ENCODE results near the gene RHOBTB3. TPM values are rescaled to one million over a fixed set of nuclear protein-coding genes. Genes with fewer than 3 reads are reported as not detected.
A peak's percentile ranks its signal among the peaks of the same experiment; 100 is the strongest.
"Not testable (repeated sequence)": the region's sequence is repeated elsewhere in the genome, so short reads cannot be mapped to it uniquely, and the experiment has no call there.

The RHOBTB3 gene
- total RNA-seq, 2 donors from 2014 or later = 56.2 to 89.9 TPM

DNA sequence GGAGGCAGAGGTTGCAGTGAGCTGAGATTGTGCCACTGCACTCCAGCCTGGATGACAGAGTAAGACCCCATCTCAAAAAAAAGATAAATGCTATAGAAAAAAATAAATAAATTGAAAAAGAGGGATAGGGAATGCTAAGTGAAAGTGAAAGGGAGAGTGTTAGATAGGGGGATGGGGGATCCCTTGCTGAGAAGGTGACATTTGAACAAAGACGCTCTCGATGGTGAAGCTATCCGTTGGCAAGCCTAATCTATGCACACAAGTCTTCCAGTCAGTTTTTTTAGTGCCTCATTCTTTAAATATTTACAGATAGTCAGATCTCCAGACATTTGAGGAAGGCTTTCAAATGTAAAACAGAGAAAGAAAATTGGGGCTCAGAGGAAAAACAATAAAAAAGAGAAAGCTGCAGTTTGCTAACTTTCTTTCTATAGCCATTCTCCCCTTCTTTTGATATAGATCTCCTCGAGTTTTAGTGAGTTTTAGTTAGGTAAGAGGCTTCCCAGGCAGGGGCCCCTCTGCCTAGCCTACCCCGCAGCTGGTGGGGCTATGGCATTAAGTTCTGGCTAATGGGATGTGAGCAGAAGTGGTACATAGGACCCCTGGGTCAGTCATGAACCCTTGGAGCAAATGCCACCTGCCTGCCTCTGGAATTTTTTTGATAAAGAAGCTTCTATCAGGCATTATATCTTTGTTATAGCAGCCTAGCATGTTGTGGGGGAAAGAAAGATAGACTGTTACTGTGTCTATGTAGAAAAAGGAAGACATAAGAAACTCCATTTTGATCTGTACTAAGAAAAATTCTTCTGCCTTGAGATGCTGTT, 79.4 kb downstream of the RHOBTB3 start:
- DNase-seq (ENCODE audit: low spot score) = peak; percentile 13
- TF ChIP-seq, protein P1, sequence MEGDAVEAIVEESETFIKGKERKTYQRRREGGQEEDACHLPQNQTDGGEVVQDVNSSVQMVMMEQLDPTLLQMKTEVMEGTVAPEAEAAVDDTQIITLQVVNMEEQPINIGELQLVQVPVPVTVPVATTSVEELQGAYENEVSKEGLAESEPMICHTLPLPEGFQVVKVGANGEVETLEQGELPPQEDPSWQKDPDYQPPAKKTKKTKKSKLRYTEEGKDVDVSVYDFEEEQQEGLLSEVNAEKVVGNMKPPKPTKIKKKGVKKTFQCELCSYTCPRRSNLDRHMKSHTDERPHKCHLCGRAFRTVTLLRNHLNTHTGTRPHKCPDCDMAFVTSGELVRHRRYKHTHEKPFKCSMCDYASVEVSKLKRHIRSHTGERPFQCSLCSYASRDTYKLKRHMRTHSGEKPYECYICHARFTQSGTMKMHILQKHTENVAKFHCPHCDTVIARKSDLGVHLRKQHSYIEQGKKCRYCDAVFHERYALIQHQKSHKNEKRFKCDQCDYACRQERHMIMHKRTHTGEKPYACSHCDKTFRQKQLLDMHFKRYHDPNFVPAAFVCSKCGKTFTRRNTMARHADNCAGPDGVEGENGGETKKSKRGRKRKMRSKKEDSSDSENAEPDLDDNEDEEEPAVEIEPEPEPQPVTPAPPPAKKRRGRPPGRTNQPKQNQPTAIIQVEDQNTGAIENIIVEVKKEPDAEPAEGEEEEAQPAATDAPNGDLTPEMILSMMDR (IDR thresholded peaks at IDR 0.05) = no peak
- peak overlapping the region; percentile 80 to 91 for H3K27ac ChIP-seq
- H3K4me3 ChIP-seq = no peak overlapping the region
- H3K36me3 ChIP-seq = peaks cover 20% of the 10 kb centered on the region
- peaks cover 0 to 50% of the 10 kb centered on the region in 2 donors for H3K4me1 ChIP-seq
- no peaks in the 10 kb centered on the region for H3K9me3 ChIP-seq
- H3K27me3 ChIP-seq = no peaks in the 10 kb centered on the region

DNA sequence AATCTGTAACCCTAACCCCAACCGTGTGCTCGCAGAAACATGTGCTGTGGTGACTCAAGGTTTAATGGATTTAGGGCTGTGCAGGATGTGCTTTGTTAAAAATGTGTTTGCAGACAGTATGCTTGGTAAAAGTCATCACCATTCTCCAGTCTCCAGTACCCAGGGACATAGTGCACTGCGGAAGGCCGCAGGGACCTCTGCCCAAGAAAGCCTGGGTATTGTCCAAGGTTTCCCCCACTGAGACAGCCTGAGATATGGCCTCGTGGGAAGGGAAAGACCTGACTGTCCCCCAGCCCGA, 79.9 kb downstream of the RHOBTB3 start:
- Histone ChIP-seq H3K27ac (peak overlapping the region in 1 of 2 donors; percentile 91), H3K4me1 (peaks cover 0 to 50% of the 10 kb centered on the region in 2 donors), H3K36me3 (peaks cover 26% of the 10 kb centered on the region)
- peak; percentile 40 for DNase-seq (ENCODE audit: low spot score)
- H3K27me3 ChIP-seq, H3K9me3 ChIP-seq, H3K4me3 ChIP-seq: not testable (repeated sequence)

DNA sequence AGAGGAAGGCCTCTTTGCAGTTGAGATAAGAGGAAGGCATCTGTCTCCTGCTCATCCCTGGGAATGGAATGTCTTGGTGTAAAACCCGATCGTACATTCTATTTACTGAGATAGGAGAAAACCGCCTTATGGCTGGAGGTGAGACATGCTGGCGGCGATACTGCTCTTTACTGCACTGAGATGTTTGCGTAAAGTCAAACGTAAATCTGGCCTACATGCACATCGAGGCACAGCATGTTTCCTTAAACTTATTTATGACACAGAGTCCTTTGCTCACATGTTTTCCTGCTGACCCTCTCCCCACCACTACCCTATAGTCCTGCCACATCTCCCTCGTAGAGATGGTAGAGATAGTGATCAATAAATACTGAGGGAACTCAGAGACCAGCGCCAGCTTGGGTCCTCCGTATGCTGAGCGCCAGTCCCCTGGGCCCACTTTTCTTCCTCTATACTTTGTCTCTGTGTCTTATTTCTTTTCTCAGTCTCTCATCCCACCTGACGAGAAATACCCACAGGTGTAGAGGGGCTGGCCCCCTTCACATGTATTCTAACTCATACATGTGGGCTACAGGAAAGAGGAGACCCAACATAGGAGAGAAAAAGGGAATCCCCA, 80.4 kb downstream of the RHOBTB3 start:
- peaks cover 31% of the 10 kb centered on the region for H3K36me3 ChIP-seq
- H3K4me3 ChIP-seq, H3K27me3 ChIP-seq, H3K9me3 ChIP-seq: not testable (repeated sequence)
- DNase-seq (ENCODE audit: low spot score) = peak; percentile 55
- peak overlapping the region; percentile 43 to 91 for H3K27ac ChIP-seq
- H3K4me1 ChIP-seq = peaks cover 0 to 50% of the 10 kb centered on the region in 2 donors

DNA sequence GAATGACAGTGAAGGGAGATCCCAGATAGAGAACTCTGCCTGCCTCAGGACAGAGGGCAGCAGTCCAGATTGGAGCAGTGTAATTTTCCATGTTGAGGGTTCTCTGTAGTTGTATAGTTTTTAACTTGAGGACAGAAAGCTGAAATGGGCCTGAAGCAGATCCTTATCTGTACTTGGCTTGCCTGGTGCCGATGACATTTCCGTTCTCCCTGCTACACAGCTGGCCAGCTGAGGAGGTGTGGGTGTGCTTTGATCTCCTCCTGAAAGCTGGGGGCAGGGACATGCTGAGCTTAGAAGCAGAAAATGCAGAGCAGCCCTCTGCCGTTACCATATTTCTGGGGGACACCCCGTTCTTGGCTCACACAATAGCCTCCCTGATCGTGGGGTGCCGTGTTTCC, 80.9 kb downstream of the RHOBTB3 start:
- no peak overlapping the region for H3K4me3 ChIP-seq
- peak overlapping the region; percentile 43 to 91 for H3K27ac ChIP-seq
- H3K36me3 ChIP-seq = peaks cover 36% of the 10 kb centered on the region
- DNase-seq (ENCODE audit: low spot score) = peak; percentile 59
- H3K27me3 ChIP-seq = no peaks in the 10 kb centered on the region
- TF ChIP-seq, protein P1 (IDR thresholded peaks at IDR 0.05) = no peak
- H3K9me3 ChIP-seq = no peaks in the 10 kb centered on the region
- peaks cover 0 to 53% of the 10 kb centered on the region in 2 donors for H3K4me1 ChIP-seq

DNA sequence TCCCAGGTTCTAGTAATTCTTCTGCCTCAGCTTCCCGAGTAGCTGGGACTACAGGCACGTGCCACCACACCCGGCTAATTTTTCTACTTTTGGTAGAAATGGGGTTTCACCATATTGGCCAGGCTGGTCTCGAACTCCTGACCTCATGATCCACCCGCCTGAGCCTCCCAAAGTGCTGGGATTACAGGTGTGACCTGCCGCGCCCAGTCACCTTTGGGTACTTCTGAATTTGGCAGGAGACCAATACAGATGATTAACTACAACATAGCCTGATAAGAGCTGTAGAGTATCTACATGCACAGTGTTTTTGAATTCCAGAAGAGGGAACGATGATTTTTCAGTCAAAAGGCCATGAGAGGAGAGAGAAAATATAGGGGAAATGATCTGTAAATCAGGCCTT, 81.9 kb downstream of the RHOBTB3 start:
- DNase-seq (ENCODE audit: low spot score) = peak; percentile 28
- not testable (repeated sequence) for H3K9me3 ChIP-seq, H3K4me3 ChIP-seq, H3K27ac ChIP-seq, H3K27me3 ChIP-seq
- Histone ChIP-seq H3K36me3 (peaks cover 38% of the 10 kb centered on the region), H3K4me1 (peaks cover 0 to 59% of the 10 kb centered on the region in 2 donors)

DNA sequence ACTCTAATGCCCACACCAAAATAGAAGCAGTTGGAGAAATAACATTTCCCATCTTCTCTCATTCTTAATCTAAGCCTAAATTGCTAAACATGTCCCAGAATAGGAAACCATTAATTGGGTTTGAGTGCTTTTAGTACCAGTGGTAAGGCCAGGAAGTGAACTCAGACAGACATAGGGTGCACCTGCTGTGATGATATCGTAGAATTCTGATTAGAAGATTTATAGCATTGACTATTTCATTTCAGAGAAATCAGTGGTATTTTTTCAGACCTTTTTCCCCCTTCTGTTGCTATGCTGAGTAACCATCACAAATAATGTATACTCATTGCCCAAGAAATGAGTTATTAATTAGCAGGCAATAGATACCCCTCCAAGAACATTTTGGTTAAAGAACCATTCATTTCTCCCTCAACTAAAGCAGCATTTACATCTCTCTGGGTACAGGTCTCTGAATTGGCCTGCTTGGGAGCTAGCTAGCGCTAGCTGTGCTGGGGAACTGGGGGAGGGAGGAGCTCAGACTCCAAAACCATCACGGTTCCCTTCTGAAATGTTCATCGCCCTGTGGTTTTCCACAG, 84.1 kb downstream of the RHOBTB3 start:
- Histone ChIP-seq H3K4me3 (no peak overlapping the region), H3K27me3 (no peaks in the 10 kb centered on the region), H3K9me3 (no peaks in the 10 kb centered on the region), H3K4me1 (peaks cover 0 to 59% of the 10 kb centered on the region in 2 donors), H3K36me3 (peaks cover 43% of the 10 kb centered on the region), H3K27ac (no peak overlapping the region)
- TF ChIP-seq, protein P1 (IDR thresholded peaks at IDR 0.05) = no peak
- no peak for DNase-seq (ENCODE audit: low spot score)

DNA sequence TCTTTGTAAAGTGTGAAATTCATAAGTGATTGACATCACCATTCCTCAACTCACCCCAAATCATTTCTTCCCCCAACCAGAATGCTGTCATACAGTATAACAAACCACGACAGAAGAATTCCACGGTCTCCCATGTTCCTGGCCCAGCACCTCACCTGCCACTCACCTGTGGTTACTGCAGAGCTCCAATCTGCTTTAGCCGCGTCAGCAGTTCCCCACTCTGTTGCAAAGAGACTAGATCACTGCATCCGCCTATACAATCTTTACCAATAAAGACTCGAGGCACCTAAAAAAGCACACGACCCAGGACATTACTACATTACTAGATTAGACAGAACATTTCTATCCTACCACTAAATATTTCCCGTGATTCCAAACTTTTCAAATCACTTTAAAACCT, 85.2 kb downstream of the RHOBTB3 start:
- Histone ChIP-seq H3K27me3 (no peaks in the 10 kb centered on the region), H3K4me3 (no peak overlapping the region), H3K4me1 (peaks cover 0 to 59% of the 10 kb centered on the region in 2 donors), H3K27ac (no peak overlapping the region), H3K36me3 (peaks cover 43% of the 10 kb centered on the region), H3K9me3 (no peaks in the 10 kb centered on the region)
- DNase-seq (ENCODE audit: low spot score) = no peak
- TF ChIP-seq, protein P1 (IDR thresholded peaks at IDR 0.05) = no peak
